Dermis microvascular lymphatic vessel endothelial cell (primary cell): Measurements from ENCODE around the gene ZFHX3. TPM values are rescaled to one million over a fixed set of nuclear protein-coding genes. Genes with fewer than 3 reads are reported as not detected.

ENCODE experiments used
- DNase-seq, 2 donors: peaks; one replicate each; pipeline versions ENCODE4 v3.0.0 to v3.0.0-alpha.2; 2010; ENCODE audit warnings: low read depth in 2 of 2
- total RNA-seq: library from RNA; depleted of rRNA; stranded (reverse); fragments of >200 nt; gene quantifications from 2 replicates; pipeline ENCODE4 v1.2.1, GENCODE V29; 2014

Gene ZFHX3
- total RNA-seq, 1 donor from 2014 or later: 4.4 TPM

DNA sequence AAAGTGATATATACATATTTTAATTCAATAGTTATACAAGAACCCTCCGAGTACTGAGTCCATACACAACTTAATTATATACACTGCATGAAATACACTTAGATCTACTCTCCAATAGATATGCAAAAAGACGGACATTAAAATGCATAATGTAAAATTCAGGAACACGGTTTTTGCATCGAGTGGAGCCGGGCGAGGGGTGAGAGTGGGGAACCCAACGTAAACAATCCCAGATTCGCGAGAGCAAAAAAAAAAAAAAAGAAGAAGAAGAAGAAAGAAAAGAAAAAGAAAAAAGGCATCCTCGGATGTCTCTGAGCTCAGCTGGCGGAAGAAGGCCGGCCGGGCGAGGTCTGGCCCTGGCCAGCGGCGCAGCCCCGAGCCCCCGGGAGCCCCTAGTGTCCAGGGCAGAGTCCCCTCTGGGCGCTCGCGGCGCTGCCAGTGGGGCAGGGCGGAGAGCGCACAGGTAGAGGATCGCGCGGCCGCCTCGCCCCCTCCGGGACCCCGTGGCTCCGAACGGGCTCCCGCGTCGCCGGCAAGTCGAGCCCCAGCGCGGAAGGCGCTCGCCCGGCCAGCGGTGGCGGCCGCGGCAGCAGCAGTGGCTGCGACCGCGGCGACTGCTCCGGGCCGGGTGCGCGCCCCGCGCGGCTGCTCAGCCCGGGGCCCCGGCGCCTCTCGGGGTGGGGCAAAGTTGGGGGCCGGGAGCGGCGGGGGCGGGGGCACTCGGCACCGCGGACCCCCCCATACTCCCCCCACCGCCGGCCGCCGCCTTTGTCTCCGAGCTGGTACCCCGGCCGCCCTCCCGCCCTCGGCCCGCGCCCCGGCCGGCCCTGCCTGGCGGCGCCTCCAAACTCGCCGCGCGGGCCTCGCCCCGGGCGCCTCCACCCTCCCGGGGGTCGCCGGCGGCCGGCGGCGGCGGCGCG, 9.6 kb upstream of the ZFHX3 start:
- DNase-seq: peak in 1 of 2 donors; percentile 65

DNA sequence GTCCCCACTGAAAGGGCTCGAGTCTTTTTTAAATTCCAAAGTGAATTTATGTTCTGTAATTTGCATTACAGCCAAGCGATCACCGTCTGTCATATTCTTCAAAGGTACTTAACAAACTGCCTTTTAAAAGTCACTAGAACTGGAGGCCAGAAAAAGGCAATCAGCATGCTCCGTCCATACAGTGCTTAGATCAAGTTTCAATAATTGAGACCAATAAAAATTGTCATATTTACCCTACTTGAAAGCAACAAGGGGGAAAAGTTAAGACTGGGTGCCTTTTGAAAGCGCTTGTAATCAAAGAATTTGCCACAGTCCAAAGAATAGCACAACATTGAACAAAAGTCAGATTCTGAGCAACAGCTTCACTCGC, 9.0 kb upstream of the ZFHX3 start:
- DNase-seq: no peak

DNA sequence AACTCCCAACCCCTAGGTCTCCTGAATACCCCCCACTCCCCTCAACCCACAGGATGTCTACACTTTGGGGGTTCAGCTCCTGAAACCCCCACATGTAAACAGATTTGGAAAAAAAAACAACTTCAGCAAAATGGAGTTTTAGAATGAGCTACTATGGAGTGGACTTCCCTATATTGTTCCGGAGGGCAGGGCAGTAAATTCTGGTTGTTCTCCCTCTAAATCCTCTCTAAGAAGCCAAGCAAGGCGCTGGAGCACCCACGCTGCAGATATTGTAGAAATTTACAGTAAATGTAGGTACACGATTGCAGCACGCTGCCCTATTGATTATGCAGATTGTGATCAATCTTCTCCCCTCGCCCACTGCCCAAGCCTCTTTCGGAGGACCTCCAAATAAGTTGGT, 8.5 kb upstream of the ZFHX3 start:
- DNase-seq: no peak

DNA sequence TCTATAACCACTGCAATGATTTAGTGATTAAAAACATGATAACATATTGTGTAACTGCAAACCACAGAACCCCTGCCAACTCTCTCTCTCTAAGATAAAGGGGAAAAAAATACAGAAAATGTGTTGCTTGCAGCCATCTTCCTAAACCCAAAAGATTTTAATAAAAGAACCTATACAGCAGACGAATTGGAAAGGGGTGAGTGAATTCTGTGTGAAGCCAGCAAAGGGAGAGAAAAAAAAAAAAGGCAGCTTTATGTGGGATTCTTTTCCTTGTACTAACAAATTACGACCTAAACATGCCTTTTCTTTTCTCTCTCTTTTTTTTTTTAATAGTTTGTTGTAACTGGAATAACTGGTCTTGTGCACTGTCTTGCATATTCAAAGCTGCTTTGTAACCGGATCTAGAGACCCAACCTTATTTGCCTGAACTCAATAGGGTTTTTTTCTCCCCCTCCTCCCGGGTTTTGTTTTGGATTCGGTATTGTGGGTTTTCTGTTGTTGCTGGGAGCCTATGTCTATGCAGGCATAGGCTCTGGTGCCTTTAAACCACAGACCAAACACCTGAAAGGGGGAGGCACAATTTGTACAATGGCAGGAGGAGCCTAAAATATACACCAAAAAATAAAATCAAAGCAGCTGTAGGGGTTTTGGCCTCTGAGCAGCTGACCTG, 7.0 kb upstream of the ZFHX3 start:
- no peak for DNase-seq

DNA sequence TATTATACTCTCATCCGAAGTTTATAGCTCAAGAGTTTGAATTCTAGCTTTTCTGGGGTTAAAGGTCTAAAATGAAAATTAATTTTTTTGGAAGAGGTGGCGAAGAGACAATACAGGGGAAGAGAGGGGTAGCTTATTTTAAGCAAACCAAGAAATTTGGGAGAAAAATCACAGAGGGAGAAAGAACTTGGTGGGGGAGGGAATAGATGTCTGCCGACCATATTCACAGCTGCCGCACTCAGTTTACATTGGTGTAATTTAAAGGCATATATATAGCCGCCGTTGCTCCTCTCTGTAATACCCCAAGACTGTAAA, 6.5 kb upstream of the ZFHX3 start:
- DNase-seq: no peak

DNA sequence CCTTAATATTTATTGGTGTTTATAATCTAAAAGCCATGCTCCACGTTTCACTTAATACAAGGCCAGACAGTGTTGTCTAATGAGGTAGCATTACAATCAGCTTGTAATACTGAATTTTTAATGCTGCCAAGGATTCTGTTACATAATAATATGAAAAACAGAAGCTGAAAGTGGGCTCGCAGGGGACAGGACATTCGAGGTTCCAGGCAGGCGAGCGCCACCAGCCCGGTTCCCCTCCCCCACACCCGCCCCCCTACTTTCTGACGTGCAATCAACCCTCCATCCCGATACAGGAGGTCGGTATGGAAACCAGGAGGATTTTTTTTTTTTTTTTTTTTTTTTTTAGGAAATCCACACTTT, 6.2 kb upstream of the ZFHX3 start:
- no peak for DNase-seq

DNA sequence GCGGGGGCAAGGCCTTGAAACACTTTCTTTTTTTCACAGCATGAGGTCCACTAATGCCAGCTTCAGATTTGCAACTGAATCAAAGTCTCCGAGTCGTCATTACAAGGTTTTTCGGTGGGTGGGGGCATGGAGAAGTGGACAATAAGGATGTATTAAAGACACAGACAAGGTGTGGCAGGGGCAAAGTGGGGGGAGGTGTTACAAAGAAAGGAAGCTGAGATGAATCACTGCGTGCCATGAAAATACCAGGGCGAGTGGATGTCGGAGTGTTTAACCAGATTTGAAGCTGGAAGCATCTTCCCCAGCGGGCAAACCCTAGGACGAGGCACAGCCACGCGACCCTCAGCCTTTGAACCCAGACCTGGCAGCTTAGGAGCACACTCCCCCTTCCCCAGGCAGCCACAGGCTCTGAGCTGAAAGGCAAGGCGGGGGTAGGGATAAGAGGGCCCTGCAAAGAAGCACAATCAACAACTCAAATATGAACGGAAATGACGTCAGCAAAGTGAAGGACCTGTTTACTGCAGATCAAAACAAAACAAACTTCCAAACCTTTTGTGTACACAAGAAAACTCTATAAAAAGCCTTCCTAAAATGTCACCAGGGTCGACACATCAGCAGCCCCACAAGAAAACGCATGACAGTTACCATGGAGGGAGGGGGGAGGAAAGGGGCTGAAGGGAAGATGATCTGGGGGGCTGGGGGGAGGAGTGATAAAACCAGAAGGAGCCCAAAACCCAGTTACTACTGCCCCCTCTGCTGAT, 5.6 kb upstream of the ZFHX3 start:
- DNase-seq: peak in 1 of 2 donors; percentile 91

DNA sequence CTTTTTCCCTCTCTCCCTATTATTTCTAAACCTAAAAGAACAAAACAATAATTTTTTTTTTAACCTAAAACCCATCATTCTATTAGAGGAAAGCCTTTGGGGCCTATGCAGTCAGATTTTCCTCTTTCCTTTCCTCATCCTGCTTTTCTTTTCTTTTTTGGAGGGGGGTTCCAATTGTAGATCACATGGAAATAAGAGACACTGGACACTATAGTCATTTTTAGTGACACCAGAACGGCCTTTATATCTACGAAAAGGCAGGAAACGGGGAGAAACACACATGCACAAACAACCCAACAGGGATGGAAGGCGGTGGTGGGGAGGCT, 5.1 kb upstream of the ZFHX3 start:
- DNase-seq: peak in 1 of 2 donors; percentile 67

DNA sequence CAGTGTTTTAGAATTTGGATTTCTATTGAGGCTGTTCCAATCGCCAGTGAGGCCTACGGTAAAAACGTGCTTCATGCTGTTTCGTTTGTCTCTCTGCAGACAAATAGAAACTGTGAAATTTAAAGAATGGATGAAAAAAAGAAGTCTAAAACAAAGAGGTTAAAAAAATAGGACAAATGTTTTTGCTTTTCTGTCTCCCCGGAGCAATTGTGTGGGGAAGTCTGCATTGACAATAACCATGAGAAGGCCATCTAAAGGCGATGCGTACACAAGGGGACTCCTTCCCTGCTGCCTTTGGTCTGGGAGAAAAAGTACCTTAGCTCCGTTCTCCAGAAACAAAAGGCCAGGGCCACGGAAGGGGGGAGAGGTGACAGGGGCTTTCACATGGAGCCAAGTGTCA, 4.6 kb upstream of the ZFHX3 start:
- no peak for DNase-seq

DNA sequence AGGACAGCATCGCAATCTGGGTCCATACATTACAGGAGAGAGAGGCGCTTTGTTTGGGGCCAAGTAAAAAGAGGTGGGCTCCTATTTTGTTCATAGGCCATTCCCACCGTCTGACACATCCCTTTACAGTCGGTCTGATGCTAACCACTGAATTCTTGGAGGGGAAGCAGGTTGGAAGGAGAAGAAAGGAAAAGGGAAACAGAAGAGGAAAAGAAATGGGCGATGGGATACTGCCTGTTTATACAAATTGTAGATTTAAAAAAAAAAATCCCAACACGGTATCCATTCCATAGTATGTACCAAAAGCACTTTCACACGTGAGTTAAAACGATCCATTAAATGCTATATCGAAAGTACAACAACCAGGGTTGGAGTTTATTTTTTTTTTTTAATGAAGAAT, 4.0 kb upstream of the ZFHX3 start:
- no peak for DNase-seq

DNA sequence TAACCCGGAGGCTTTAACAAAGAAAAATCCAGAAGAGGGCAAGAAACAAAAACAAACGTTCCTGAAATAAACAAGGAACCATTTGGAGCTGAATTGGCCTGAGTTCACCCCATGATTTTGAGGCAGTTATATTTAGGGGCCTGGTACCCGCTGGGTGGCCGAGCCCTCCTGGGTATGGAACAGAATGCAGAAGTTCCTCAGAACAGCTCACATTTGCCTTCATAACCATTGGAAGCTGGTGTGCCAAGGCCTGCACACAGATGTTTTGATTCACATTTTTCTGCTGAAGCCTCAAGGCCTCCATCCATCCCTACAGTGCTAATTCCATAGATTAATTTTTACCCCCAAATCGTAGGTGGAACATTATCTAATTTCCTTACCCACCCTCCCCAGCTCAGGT, 3.3 kb upstream of the ZFHX3 start:
- no peak for DNase-seq

DNA sequence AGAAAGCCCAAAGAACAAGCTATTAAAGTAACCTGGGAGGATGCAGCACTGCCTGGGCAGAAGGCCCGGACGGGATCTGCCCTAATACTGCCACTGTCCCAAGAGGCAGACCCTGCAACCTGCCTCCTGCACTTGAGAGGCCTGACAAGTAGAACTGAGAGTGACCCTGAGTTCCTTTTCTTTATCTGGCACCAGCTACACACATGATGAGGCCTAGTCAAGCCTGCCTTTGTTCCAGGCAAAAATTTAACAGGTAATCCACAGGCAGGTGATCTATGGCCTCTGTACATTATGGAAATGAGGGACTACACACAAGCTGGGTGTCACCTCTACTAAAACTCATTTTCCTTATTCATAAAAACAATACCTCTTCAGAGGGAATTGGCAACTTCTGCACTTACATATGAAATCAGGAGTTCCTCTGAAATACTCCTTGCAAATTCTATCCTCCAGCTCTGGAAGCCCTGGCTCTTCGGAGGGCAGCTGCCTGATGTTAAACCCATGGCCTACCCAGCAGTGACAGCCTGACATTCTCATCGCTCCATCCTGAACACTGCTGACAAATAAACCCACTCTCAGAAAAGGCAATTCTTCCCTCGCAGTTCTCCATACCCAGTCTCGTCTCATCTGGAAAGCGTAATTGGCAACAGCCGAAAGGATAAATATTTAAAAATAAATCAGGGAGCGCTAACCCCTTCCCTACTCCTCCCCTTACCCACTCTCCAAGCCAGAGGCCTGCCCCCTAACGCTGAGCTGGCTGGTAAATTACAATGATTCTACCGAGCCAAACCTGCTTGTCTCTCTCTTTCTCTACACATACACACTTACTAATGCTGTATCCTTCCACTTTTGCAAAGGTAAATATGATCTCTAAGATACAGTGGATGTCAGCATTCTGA, 2.5 kb upstream of the ZFHX3 start:
- DNase-seq: no peak

DNA sequence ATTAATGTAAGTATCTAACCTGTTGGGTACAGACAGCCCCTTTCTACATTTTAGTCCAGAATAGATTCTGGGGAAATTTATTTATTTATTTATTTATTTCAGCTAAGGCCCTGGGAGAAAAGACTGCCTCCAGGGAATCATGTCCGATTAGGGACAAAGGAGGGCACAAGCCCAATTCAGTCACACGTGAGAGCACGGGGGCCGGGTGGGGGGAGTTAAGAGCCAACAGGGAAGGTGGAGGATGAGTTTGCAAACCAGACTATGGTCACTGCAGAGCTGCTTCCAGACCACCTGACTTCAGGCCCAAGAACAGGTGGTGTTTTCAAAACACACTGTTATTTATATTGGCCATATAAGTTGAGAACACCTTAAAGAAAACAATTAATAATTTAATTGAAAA, 1.6 kb upstream of the ZFHX3 start:
- DNase-seq: no peak

DNA sequence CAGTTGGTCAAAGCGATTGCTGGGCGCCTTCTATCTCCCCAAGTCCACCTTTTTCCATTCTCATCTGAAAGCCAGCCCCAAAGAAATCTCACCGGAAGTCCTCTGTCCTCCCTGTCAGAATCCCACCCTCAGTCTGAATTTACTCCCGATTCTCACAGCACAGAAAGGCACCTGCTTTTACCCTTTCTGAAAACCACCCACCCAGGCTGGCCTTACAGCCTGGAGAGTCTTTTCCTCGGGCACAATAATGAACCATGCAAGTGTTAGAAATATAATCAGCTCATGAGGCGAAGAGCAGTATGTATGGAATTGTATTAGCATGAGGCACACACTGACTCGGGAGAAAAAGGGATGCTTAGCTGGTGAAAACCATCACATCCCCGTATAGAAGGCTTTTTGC, 1.2 kb upstream of the ZFHX3 start:
- DNase-seq: no peak

DNA sequence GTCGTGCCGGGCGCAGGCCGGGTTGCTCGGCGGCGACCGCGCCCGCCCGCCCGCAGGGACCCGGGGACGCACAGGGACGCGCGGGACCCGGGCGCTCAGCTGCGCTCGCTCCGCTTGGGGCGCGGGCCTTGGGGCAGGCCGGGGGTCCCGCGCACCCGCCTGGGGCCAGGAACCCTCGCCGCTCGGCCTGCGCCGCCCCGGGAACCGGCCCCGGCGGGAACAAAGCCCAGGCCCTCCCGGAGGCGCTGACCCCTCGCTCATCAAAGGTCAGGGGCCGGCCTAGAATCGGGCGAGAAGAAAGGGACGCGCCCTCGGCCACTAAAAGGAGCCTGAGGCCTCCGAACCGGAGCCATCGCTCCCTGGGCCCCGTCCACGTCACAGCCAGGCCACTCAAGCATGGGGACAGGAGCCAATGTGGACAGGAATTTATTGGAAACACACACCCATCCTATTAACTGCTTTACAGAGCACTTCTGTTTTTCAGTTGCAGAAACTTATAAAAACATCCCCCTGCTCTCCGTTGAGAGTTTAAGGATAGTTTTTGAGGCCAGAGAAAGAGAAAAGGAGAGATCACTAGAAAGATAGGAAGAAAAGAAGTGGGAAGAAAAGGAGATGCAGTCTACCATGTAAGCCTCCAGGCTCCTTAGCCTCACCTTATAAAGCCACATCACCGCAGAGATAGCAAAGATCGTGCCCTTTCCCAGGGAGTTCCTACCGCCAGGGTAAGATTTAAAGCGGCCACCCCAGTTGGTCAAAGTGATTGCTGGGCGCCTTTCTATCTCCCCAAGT, 558 bp upstream of the ZFHX3 start:
- DNase-seq: no peak

DNA sequence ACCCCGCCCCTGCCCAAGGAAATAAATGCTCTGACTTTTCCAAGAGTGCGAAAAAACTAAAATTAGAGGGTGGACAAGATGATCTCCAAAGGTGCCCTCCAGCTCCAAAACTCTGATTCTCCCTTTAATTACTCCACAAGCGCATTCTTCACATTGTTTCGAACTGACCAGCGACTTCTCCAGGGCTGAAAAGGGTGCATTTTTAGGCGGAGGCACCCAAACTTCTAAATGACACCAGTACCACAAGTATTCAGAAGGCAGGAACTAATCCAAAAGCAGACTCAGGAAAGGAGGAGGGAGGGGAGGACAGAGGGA, 750 bp downstream of the ZFHX3 start:
- DNase-seq: no peak

DNA sequence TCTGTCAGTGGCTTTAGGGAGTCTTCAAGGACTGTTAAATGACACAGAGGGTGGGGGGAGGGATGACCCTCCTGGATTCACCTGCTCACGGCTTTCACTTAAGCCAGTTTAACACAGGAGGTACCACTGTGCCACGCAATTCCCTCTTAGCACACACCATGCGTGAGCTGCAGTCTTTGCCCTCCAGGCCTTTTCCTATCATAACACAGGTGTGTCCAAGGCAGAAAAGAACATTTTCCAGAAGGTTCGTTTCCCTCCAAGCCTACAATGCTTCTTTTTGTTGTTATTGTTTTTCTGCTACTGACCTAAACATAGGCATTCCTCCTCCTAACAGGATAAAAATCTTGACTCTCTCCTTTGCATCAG, 1.1 kb downstream of the ZFHX3 start:
- DNase-seq: no peak

DNA sequence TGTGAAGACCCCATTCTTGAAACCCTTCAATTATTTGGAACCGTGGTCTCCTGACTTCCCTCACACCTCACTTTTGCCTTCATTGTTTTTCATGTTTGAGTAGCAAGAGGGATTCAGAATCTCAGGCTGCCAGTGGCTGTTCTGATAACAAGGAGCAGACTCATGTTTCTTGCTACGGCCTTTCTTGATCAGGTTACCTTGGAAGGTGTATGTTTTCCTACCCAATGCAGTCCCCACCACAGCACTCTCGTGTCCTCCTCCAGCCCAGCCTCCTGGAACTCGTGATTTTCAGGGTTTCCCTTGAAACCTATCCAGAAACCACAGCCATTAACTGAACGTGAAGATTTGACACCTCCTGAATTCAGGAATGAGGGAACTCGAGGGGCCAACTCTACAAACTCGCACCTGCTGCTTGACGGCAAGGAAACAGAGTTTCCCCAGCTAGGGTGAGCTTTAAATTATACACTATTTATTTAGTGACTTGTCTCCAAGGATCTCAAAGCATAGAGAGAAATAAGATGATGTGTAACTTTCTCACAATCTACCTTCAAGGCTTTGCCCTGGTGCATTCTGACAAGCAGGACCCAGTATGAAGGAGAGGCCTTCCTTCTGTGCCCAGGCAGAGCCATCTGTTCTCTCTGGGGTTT, 1.6 kb downstream of the ZFHX3 start:
- no peak for DNase-seq

DNA sequence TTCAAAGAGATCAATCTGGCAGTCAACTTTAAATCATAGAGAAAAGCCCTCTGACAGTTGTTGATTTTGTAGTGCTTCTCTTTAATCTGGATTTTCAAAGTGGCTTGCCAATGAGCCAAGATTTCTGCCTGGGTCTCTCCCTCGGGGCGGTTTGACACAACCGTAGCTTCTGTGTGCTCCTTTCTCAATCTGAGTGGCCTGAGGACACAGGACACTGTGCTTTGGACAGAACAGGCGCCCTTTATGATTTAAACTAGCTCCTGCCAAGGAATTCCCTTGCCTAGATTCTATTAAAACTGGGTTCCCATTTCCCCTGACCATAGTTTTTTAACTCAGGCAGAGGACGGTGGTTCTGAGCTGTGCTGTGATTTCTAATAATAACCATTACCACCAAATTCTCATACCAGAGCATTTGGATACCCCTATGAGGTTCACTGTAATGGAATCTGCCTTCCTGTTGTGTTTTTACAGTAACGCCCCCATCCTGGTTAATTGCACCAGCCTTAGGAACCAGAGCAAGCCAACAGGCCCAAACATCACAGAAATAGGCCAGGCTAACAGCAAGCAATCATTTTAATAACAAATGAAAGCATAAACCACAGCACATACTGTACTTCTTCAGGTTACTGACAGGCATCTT, 4.0 kb downstream of the ZFHX3 start:
- DNase-seq: no peak

DNA sequence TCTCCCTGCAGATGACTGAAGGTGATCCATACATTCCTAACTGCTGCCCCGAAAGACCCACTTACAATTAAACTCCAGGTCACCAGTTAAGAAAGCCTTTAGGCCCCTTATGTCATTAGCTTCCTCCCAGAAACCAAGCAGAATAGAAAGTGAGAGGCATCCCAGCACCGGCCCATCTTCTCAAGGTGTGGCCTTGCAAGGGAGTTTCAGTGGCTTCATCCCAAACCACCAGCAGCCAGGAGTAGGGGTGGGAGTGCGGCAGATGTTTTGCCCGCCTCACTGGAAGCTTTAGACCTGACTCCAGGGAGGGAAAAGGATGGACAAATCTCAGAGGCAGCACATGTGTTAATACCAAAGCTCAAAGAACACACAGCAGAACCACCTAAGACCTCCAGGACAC, 5.1 kb downstream of the ZFHX3 start:
- DNase-seq: no peak
